T1000 (cell line): ENCODE data around the gene LTBP3.

ENCODE experiments used
- DNase-seq: peaks from one replicate; lab custom pipeline; 2025; ENCODE audit warnings: mixed read lengths; lab: John Stamatoyannopoulos, UW

The LTBP3 gene

GRCh38 chr11:65506772-65507505 is 51.2 kb downstream of the LTBP3 start:
- DNase-seq = no peak

GRCh38 chr11:65506290-65506771 is 51.8 kb downstream of the LTBP3 start:
- DNase-seq = no peak

GRCh38 chr11:65505466-65506289 is 52.5 kb downstream of the LTBP3 start:
- no peak for DNase-seq

- DNase-seq = no peak
Observed at GRCh38 chr11:65504674-65505465, 53.3 kb downstream of the LTBP3 start.

- DNase-seq = no peak
Observed at GRCh38 chr11:65503949-65504673, 54.0 kb downstream of the LTBP3 start.

GRCh38 chr11:65503368-65503948 is 54.7 kb downstream of the LTBP3 start:
- no peak for DNase-seq

- no peak for DNase-seq
Observed at GRCh38 chr11:65502555-65503367, 55.4 kb downstream of the LTBP3 start.

- DNase-seq = no peak
Observed at GRCh38 chr11:65502274-65502554, 55.9 kb downstream of the LTBP3 start.

GRCh38 chr11:65501472-65502273 is 56.5 kb downstream of the LTBP3 start:
- DNase-seq = no peak

GRCh38 chr11:65501186-65501471 is 57.0 kb downstream of the LTBP3 start:
- DNase-seq = no peak

GRCh38 chr11:65500387-65501185 is 57.6 kb downstream of the LTBP3 start:
- no peak for DNase-seq

- DNase-seq = no peak
Observed at GRCh38 chr11:65499713-65500386, 58.3 kb downstream of the LTBP3 start.

- DNase-seq = peak; percentile 90
Observed at GRCh38 chr11:65498977-65499712, 59.0 kb downstream of the LTBP3 start, which contains the start of gene MALAT1. MALAT1 (plus strand) TSS chr11:65499045.

GRCh38 chr11:65498727-65498976 is 59.5 kb downstream of the LTBP3 start:
- DNase-seq = no peak

- no peak for DNase-seq
Observed at GRCh38 chr11:65498042-65498726, 60.0 kb downstream of the LTBP3 start.

- peak; percentile 97 for DNase-seq
Observed at GRCh38 chr11:65497141-65498041, 60.8 kb downstream of the LTBP3 start.
